Thoracic aorta (tissue), 2 donors: ENCODE results near the gene XXYLT1. TPM values are rescaled to one million over a fixed set of nuclear protein-coding genes. Genes with fewer than 3 reads are reported as not detected.

Source experiments
- ATAC-seq: fragments of 150-250 bp; one replicate; pipeline ENCODE4 v1.8.0; 2017; ENCODE audit warnings: low read depth; ENCODE audit not compliant: insufficient number of reproducible peaks, low FRiP score
- DNase-seq: peaks from one replicate; pipeline ENCODE4 v3.0.0-alpha.2; 2020; ENCODE audit warnings: low spot score
- H3K27ac ChIP-seq, 2 donors: fragments of 200-600 bp; sonication (generic); 1 replicate in 1 of 2; 2 replicates in 1 of 2; pipeline ENCODE4 v1.5.1; 2016; ENCODE audit warnings: mild to moderate bottlenecking in 2 of 2, moderate library complexity in 2 of 2
- H3K27me3 ChIP-seq: fragments of 200-600 bp; sonication (generic); replicated peaks from 2 replicates; pipeline ENCODE4 v1.6.0; 2016; ENCODE audit warnings: mild to moderate bottlenecking; ENCODE audit not compliant: insufficient read depth
- H3K36me3 ChIP-seq: fragments of 200-600 bp; sonication (generic); one replicate; pipeline ENCODE4 v1.5.1; 2016
- H3K4me1 ChIP-seq, 2 donors: fragments of 200-600 bp; sonication (generic); 1 replicate in 1 of 2; 2 replicates in 1 of 2; pipeline versions ENCODE4 v1.5.1 to v1.6.0; 2016; ENCODE audit warnings: low read depth in 2 of 2, mild to moderate bottlenecking in 1 of 2; ENCODE audit not compliant: control insufficient read depth in 1 of 2
- H3K4me3 ChIP-seq: fragments of 200-600 bp; sonication (generic); 2 replicates; pipeline ENCODE4 v1.5.1; 2016; ENCODE audit warnings: mild to moderate bottlenecking
- H3K9me3 ChIP-seq: fragments of 200-600 bp; sonication (generic); 2 replicates; pipeline ENCODE4 v1.5.1; 2016
- CTCF ChIP-seq: fragments of 200-600 bp; sonication (generic); IDR thresholded peaks from one replicate; pipeline ENCODE4 v1.5.1; 2019; ENCODE audit warnings: antibody characterized with exemption
- total RNA-seq, 2 donors: library from RNA; depleted of rRNA; stranded (reverse); fragments of >200 nt; gene quantifications; one replicate each; pipeline versions ENCODE4 v1.1.0 to v1.2.3, GENCODE V29; 2016

The XXYLT1 gene
- total RNA-seq, 2 donors from 2014 or later, result 17.7 to 21.2 TPM

DNA sequence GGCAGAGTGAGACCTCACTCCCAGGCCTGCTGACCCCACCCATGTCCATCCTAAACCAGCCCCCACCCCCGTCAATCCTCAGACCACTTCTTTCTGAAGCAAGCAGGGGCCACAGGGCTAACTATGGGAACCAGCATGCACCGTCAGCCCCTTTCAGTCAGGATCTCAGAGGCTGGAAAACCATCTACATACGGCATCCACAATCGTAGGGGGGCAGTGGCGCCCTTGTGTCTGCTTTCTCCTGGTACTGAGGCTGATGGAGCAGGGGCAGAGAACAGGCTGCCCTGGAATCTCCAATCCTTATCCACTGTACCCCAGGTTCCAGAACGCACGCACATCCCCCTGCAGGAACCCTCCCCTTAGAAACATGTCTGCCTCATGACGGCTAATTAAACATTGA, 56.6 kb downstream of the XXYLT1 start:
- H3K27ac ChIP-seq, result no peak overlapping the region
- DNase-seq (no peak), ATAC-seq (no peak)
- no peaks in the 10 kb centered on the region for H3K27me3 ChIP-seq
- peaks cover 14 to 17% of the 10 kb centered on the region in 2 donors for H3K4me1 ChIP-seq
- H3K9me3 ChIP-seq, result no peaks in the 10 kb centered on the region
- no peak for TF ChIP-seq CTCF
- no peak overlapping the region for H3K4me3 ChIP-seq
- H3K36me3 ChIP-seq, result no peaks in the 10 kb centered on the region

GRCh38 chr3:195213639-195214315, 57.2 kb downstream of the XXYLT1 start:
- H3K4me1 ChIP-seq, result peaks cover 17 to 23% of the 10 kb centered on the region in 2 donors
- no peak overlapping the region for H3K27ac ChIP-seq
- H3K27me3 ChIP-seq, result no peaks in the 10 kb centered on the region
- H3K4me3 ChIP-seq, result no peak overlapping the region
- no peaks in the 10 kb centered on the region for H3K9me3 ChIP-seq
- H3K36me3 ChIP-seq, result no peaks in the 10 kb centered on the region
- TF ChIP-seq CTCF, result no peak
- DNase-seq (no peak), ATAC-seq (no peak)

- Histone ChIP-seq H3K27me3 (no peaks in the 10 kb centered on the region), H3K4me1 (peaks cover 17 to 26% of the 10 kb centered on the region in 2 donors), H3K27ac (no peak overlapping the region), H3K9me3 (no peaks in the 10 kb centered on the region), H3K36me3 (no peaks in the 10 kb centered on the region), H3K4me3 (no peak overlapping the region)
- DNase-seq, result no peak
- ATAC-seq, result no peak
- TF ChIP-seq CTCF, result no peak
Observed at GRCh38 chr3:195212749-195213375, 58.1 kb downstream of the XXYLT1 start.

- Histone ChIP-seq H3K4me1 (peaks cover 17 to 26% of the 10 kb centered on the region in 2 donors), H3K27ac (no peak overlapping the region), H3K27me3 (no peaks in the 10 kb centered on the region), H3K9me3 (no peaks in the 10 kb centered on the region), H3K4me3 (no peak overlapping the region), H3K36me3 (no peaks in the 10 kb centered on the region)
- DNase-seq (no peak), ATAC-seq (no peak)
- TF ChIP-seq CTCF, result no peak
Observed at GRCh38 chr3:195212033-195212748, 58.8 kb downstream of the XXYLT1 start.

DNA sequence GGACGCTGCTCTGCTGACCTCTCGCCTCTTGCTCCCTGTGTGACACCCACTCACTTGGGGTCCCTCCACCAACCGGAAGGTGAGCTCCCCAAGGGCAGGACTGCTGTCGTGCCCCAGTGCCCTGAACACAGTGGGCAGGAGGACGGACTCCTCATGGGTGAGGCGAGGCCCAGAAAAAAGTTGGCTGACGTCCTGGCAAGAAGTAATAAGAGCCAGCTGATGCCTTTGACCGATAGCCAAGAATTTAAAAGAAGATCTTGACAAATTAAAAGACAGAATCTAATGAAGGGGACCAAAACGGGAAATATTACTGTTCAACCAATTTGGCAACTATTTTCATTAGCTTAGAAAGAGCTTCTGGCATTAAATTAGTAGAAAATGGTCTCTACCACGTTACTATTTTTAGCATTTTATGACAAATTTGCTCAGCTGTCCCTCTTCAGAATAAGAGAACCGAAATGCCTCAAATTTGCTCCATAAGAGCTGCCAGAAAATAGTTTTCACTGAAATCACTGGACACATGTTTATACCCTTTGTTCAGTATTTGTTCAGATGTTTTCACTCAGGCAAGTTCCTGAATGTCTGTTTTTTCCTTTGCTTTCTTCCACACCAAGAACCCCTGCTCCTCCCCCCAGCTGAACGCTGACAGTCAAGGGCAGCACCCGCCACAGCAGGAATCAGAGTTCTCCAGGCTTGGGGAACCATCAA, 60.5 kb downstream of the XXYLT1 start:
- no peak for DNase-seq
- ATAC-seq, result peak; percentile 61
- no peaks in the 10 kb centered on the region for H3K9me3 ChIP-seq
- peaks cover 17 to 28% of the 10 kb centered on the region in 2 donors for H3K4me1 ChIP-seq
- H3K36me3 ChIP-seq, result no peaks in the 10 kb centered on the region
- TF ChIP-seq CTCF, result no peak
- H3K27ac ChIP-seq, result peak overlapping the region; percentile 71 to 83
- H3K27me3 ChIP-seq, result no peaks in the 10 kb centered on the region
- peak overlapping the region; percentile 34 for H3K4me3 ChIP-seq
